Right hindlimb (tissue), 1 donor: ENCODE data around the gene KCNMA1.

Experiments
- DNase-seq: peaks from one replicate; pipeline ENCODE4 v3.0.0-alpha.2; 2018

KCNMA1 gene

DNA sequence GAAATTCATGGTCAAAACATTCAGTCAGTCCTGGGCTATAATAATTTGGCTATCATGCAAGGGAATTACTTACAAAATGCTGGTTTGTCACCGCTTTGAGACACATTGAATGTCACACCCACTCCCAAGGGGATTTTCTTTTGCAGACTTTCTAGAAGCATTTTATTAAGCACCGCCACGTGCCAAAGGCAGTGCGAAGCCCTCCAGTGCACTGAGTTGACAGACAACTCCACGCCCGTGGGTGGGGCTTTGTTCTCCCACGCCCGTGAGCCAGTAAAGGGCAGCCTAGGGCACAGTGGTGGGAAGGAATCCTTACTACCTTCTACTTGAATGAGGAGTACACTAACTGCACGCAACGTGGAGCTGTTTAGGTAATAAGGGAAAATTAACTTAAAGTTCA is 515.8 kb downstream of the KCNMA1 start:
- DNase-seq = no peak

DNA sequence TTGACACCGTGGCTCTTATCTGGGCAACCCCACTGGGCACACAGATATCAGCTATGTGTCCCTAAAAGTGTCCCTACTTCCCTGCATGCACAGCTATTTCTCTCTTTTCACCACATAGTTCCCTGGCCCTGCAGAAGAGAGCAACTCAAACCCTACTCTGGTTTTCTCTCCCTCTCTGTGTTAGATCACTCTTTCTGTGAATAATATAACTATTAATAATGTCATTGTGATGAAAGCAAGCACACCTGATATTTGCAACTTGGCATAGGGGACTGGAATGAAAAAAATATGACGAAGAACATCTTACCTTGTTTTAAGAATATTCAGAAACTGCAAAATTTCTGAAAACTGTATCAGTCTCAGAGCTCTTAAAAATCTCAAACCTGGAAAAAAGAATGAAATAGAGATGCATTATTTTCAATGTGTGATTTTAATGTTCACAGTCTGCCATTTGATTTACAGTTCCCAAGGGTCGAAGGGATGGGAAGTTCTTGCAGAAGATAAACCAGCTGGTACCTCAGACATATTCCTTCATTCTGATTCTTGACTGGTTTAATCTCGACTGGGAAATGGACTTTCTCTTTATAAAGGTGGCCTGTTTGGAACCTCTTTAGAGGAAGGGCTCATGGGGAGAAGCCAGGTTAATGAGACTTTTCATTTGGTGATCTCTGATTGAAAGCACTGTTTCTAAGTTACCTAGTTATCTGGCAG is 516.8 kb downstream of the KCNMA1 start:
- no peak for DNase-seq

DNA sequence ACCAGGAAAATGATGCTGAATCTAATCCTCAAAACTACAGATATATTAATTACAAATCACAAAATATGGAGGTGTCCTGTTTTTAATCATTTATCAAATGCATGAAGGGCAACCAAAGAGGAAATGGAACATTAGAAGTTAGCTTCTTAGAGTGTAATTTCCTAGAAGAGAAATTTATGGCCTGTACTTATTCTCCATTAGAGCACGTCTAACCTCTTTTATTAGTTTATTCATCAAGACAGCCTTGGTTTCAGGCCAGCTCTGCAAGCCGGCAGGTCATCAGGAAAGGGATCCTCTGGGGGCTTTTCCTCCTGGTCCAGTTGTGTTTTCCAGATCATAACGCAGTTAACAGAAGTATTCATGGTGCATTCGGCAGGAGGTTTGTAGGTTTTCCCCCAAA is 517.6 kb downstream of the KCNMA1 start:
- DNase-seq = no peak

DNA sequence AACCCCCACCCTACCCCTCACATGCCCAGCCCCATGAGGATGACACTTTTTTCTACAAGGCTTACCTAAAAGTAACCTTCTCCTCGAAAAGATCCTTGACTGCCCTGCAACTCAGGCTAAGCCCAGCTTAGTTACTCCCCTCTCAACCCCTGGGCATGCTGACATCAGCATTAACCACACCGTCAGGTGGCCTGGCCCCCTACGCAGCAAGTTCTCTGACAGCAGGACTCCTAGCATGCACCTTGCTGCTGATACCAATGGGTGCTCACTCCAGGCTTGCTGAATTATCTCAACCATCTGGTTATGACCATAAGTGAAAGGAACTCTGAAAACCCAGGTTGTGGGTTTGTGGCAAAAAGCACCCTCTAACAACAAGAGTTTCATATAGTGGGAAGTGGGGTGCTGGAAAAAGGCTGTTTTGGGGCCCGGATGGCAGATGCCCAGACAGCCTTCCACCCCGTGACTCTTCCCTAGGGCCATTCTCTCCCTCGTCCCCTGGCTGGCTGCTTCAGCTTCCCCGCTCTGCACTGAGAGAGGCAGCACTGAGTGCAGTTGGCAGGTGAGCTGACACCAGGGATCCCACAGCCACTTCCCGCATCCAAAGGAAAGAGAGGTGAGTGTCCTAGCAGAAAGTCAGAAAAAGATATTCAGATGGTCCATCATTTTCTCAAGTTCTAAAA is 518.9 kb downstream of the KCNMA1 start:
- no peak for DNase-seq

DNA sequence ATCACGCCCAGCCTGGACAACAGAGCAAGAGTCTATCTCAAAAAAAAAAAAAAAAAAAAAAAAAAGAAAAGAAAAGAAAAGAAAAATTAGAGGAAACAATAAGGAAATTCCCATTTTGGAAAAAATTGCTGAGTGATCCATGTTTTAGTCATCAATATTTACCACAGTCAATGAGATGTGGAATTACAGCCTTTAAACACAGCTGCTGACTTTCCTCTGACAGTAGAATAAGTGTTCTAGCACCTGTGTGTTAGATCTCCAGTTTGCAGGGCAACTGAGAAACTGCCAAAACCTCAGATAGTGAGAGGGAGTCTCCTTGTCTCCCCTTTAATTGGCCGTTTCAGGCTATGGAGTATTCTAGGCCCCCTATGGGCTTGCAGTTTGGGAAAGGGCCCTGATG is 520.1 kb downstream of the KCNMA1 start:
- DNase-seq = no peak

DNA sequence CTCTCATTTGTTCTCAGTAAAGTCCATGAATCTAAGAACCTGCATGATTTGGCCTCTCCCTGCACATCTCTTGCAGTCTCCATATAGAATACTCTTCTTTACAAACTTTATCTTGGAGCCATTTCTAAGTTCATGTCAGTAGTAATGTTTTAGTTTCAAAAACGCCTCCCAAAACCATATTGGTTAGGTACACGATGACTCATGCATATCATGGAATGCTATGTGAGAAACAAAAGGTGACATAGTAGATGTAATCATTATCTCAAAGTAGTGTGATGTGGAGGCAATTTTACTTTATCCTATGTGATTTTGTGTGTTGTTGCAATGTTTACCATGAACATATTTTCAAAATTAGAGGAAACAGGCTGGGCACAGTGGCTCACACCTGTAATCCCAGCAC is 520.7 kb downstream of the KCNMA1 start:
- no peak for DNase-seq

DNA sequence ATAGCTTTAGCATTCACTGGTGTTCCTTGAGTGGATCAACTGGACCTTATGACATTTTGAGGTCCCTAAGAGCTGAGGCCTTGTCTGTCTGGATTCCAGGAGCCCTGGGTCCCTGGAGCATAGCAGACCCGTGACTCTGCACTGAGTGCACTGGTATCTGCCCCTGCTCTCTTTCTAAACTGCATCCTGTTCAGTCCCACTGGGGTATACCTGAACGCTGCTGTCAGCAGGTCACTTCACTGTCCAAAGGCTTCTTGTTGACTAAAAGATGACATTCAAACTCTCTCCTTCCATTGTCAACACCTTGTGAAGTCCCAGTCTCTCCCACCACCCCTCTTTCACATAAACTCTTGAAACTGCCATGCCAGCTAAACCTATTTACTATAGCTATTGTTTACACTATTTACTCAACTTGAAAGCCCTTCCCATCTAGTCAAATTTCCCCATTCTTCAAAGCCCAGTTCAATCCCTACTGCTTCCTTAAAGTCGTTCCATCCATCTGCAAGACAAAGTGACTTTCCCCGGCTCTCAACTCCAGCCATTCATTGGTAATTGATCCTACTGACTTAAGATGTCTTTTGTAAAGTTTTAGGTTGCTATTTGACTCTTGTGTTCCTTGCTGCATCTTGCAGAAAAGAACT is 523.3 kb downstream of the KCNMA1 start:
- no peak for DNase-seq

DNA sequence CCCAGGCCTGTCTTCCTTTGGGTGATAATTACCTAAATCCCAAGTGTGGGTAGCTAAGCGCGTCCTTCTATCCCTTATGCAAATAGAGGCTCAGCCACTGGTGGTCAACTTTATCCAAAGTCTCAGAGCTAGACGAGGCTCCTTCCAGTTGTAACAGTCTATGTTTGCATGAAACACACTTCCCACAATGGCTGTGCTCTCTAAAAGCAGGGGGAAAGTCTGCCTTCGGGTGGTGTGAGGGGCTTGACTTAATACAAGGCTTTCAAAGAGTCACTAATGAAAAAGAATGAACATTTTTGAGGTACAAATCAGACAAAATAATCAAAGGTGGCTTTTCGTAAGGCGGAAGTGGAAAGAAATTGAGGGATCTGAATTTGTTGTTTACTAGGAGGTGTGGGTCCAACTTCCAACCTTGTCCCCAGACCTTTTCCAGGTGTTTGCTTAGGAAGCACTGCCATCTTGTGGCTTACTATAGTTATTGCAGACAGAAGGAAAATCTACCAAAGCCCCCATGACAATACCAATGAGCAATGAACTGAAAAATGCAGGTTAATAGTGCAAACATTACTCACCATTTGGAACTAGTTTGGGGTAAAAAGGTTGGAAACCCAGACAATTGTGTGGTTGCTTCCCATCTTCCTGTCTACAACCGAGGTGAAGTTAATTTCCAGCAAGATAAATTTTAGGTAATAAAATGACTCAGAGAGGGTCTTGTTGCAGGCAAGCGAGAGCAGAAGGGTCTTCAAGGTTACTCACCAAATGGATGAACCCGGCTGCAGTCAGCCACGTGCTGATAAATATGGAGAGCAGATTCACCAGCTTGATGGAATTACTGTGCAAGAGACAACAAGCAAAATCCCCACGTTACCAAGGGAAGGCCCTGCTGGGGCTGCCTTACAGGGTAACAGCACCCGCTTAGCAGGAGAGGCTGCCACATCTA is 525.7 kb downstream of the KCNMA1 start:
- peak; percentile 45 for DNase-seq

DNA sequence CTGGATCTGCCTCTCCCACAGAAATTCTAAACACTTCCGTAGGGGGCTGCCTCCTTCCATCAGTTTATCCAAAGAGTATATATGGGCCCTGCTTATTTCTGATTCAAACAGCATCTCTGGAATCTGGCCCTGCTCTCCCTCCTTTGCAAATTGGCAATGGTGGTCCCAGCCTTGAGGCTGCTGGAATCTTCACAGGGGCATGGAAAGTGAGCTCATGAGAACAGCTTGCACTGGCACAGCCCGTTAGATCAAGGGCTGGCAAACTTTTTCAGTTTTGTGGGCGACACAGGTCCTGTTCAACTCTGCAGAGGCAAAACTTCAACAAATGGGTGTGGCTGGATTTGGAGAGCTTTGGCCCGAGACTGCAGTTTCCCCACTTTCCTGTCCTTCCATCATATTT is 526.9 kb downstream of the KCNMA1 start:
- peak; percentile 40 for DNase-seq

DNA sequence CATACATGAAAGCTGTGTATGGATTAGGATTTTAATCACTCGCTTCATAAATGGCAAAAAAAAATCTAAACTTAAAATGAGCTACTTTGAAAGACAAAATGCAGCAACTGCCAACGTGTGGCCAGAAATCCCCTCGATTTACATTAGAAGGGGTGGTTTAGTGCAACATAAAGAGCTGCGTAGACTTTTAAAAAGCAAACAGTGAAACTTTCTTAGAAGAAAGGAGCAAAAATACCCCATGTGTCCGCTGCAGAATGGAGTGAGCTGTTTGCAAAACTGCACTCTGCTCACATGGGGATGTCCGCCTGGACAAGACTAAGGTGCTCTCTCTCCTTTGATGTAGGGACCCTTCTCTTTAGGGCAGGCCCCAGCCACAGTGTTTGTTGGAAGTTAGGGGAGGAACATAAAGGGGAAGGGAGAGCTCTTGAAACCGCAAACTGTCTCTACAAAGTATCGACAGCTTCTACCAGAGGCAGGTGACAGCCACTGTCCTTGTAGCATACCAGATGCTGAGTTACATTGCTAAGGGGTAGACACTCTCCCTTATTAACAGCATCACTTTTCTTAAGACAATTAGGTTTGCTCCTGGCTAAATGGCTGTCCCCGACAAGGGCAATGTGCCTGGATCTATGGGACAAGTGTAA is 528.1 kb downstream of the KCNMA1 start:
- DNase-seq = no peak

DNA sequence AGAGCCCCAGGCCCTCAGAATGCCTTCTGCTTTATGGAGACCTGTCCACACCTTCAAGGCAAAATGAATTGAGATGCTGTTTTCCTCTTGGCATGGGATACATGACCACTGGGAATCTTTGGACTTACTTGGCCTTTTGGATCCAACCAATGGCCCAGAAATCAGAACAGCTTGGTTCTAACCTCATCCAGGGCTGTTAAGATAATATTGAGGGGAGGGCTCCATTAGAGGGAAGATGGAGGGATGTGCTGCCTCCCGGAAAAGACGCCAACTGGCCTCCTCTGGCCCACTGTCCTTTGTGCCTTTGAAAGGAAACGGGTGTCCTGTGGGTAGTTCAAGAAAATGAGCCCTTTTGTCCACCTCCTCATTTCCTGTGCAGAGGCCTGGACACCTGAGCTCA is 530.9 kb downstream of the KCNMA1 start:
- peak; percentile 41 for DNase-seq

DNA sequence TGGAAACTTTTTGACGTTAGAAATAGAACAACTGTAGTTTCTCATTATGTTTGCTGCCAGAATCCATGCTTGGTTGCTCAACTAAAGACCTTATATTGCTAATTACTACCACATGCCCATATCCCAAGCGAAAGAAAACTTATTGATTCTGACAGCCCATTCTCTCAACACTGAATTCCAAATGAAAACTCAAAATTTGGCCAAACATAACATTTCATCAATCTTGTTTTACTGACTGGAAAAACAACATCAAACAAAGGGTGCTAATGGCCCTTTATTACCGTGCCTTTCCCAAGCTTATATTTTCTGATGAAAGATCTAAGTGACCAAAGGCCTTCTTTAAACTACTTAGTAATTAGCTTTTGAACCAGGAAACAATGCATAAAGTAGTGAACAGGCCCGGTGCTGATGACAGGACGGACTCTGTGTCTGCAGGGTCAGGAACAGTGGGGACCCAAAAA is 531.8 kb downstream of the KCNMA1 start:
- peak; percentile 34 for DNase-seq

DNA sequence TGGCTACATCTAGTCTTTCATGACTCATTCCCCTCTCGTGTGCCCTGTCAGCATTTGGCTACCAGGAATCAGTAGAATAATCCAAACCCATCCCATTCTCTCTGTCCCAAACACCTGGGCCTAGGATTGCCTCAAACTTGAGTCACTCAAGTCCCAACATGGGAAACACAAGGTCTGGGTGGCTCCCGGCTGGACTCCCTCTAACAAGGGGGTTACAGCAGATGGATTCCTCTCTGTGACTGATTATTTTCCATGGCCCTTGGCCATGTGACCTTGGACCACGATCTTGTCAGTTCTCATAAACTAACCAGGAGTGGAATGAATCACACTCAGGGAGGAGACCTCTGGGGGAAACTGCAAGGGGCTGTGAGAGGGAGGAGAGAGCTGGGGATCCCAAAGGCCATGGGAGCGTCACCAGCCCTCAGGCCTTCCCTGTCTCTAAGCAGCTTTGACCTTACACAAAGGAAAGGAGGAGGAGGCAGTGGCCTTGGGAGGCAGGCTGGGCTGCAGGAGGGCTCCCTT is 533.1 kb downstream of the KCNMA1 start:
- DNase-seq = peak; percentile 43

DNA sequence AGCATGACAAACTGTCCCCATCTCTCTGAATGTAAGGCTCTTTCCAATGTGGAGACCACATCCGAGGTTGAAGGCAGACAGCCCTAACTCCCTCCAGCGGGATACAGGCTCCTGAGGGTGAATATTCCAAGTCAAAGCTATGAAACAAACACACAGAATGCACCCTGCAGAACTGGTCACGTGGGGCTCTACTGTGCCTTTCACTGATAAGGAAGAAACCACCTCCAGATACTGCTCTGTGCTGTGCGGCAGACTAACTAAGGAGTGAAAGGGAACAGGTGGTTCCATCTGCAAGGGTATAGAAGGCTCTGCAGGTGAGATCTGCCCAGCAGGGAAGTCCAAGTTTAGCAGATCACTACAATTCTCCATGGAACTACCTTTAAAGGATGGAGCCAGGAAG is 534.4 kb downstream of the KCNMA1 start:
- DNase-seq = no peak

DNA sequence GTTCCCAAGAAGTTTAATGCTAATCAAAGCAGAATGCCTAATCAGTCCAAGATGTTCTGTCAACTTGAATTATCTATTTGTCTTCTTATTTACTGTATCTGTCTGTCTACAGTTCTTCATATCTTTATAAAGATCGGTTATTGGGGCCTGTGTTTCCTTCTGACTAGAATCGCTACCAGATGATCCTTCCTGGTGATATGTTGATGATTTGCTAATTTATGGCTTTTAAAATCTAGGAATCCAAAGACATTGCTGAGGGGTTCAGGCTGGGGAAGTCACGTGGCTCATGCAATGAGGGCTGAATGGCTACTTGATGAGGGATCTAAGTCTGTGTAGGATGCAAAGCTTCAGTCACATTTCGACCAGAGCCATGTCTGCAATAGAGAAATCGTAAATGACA is 536.3 kb downstream of the KCNMA1 start:
- no peak for DNase-seq

DNA sequence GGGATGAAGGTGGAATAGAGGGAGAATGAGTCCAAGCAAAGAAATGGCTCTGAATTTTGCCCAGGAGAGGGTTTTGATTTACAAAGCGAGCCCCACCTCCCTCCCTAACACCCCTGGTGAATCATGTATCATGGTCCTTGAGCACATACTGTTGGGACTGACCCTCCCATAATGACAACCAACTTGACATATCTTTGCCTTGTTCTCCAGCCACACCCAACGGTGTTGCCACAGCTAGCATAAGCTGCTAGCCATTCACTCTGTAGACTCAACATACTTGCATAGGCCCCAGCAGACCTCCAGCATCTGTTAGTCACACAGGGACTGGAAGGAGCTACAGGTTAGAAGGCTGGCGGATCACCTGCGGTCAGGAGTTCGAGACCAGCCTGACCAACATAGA is 538.5 kb downstream of the KCNMA1 start:
- DNase-seq = no peak

DNA sequence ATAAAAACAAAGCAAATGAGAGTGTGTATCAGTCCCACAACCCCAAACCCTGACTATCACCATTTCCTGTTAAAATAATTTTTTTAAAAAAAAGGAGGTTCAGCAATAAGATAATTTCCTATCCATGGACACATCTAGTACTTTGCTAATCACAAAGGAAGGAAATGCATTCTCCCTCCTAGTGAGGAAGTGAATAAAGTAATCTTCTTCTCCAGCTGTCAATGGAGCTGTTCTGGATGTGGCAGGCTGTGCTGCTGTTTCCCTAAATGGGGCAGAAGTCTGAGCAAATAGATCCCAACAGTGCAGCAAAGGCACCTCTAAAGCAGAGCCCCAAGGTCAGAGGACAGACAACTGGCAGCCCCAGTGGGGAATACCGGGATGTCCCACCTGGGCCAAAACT is 540.0 kb downstream of the KCNMA1 start:
- DNase-seq = no peak

DNA sequence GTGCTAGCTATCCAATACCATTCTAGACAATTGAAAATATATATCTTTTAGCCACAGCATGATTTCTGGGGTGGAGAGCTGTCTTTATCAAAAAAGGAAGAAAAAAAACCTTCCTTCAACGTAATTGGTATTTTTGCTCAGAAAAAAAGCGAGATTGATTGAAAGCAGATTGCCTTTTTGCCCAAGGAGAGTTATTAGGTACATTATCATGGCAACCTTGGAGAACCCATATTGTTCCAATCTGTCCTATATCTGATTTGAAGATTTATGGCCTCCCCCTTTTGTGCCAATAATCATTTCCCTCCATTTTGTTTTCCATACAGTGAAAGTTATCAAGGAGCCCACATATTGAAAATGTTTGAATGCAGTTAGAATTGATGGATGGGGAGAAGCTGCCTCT is 544.5 kb downstream of the KCNMA1 start:
- no peak for DNase-seq

DNA sequence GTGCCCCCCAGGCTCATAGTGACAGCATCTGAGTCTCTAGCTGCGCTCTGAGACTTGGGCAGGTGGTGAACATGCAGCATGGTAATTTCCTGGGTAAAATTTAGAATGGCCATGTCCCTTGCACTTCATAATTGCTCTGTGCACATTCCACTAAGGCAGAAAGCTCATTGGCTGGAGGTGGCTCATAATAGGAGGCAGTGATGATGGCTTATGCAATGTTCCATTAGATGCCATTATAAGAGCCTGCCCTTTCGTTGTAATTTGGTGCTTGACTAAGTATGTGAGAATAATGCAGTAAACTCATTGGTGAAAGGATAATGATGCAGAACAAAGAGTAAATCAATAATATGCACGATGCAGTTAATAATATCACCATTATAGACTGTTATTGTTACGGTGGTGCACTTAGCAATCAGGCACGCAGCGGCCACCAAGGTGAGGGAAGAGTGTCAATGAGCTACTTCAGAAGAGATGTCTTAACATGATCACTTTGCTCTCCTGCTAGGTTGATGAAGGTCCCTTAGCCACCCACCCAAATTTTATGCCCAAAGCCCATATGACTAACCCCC is 545.9 kb downstream of the KCNMA1 start:
- DNase-seq = no peak

DNA sequence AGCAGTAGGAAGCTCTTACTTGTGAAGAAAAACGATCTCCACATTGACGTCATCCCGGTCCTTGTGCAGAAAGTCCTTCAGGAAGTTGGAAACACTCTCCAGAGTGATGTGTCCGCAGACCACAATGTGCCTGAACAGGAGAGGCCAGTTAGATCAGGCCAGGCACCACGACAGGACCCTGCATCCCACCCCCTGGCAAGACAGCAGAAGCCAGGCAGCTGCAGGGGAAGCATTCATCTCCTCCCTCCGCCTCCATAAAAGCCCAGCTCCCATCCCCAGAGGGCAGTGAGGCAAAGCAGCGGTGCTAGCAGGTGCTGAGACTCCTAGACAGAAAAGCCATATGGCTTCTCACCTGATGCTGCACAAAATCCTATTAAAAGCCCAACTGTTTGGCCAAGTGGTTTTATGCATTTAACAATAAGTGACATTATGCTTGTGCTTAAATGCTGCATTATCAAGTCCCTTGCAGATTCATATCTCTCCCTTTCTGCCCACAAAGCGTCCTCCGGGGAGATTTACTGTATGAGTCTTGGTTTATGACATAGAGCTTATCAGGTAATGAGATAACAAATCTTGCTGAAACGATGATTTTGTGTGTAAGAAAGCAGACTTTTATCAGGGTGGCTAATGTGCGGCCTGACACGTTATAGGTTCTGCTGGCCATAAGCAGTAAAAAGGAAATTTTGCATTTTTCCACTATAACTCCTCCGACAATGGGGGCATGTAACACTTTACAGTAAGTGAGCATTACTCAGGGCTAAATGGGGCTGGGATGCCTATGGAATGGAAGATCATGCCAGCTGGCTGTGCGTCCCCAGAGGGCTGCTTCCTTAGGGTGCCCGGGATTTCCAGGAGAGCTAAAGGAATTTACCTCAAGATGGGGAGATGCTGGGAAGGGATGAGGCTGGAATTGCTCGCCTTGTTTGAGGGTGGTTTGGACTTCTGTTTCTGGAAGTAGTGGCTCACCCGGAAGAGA is 546.9 kb downstream of the KCNMA1 start:
- DNase-seq = no peak

DNA sequence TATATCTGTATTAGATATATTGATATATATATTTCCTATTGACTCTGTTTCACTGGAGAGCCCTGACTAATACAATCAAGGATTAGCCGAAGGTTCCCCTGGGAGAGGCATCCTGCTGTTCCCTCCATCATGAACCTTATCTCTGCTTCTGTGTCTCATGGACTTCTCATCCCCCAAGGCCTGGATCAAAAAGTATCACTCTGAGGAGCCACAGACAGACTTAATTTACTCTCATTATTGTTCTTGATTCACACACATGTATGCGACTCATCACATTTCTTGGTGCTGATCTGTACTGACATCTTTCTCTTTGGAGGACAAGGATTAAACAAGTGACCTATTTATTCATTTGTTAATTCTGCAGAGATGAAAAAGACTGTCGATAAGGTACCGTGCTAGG is 550.2 kb downstream of the KCNMA1 start:
- no peak for DNase-seq
